OCI-M2 (cell line): Measurements from ENCODE around the gene SIGLEC7.

Experiments used
- DNase-seq: peaks from one replicate; lab custom pipeline; 2025; ENCODE audit not compliant: unreplicated experiment; lab: John Stamatoyannopoulos, UW

Gene SIGLEC7

DNA sequence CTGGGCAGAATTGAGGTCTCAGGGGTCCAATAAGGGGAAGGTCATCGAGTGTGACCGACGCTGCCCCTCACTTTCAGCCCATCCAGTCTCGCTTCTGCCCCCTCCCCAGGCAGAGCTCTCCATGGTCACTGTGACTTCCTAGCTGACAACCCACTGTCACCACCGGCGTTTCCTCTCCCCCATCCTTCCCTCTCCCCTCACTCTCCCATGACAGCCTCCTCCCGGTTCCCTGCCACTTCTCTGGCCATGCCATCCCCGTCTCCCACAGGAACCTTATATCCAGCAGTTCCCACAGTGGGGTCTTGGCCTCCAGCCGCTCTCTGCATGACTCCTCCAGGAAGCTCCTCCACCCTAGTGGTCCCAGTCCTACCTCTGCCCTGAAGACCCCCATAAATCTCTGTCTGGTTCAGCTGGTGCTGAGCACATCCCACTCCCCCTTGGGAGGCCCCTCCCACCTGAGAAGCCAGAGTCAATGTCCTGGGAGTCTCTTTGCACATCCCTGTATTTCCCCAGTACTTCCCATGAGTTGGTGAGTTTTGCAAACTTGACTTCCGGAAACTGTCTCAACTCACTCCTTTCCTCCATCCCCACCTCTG is 58.1 kb downstream of the SIGLEC7 start:
- no peak for DNase-seq

GRCh38 chr19:51201712-51202111 is 59.6 kb downstream of the SIGLEC7 start:
- no peak for DNase-seq
